ENCODE results near the gene L1TD1.

DNA sequence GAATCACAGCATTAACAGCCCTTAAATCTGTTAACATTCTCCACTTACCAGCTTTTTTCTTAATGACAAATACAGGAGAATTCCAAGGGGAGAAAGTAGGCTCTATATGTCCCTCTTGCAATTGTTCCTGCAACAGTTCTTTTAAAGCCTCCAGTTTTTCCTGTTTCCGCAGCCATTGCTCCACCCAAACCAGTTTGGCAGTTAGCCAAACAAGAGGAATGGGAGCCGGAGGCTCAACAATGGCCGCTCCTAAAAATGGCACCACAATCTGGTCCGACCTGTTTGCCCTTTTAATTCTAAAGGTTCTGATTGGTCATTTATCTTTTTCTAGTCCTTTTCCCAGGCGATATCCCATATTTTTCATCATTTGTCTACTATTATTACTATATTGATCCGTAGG lies 14.0 kb upstream of the L1TD1 start:
- TF ChIP-seq POLR2AphosphoS5 (IDR thresholded peaks at IDR 0.05; ENCODE audit: borderline replicate concordance, low read depth, low read length) (no peak), FOXP2 (optimal IDR thresholded peaks at IDR 0.05; ENCODE audit: control extremely low read depth, extremely low read length, insufficient read depth) (no peak), EZH2 (IDR thresholded peaks at IDR 0.05) (no peak)
